SH-SY5Y (cell line): ENCODE results near the gene FCAMR.

Experiments
- GATA2 ChIP-seq: IDR thresholded peaks from 2 replicates; pipeline ENCODE4 v1.6.1; 2011; ENCODE audit warnings: mild to moderate bottlenecking, low read depth, low read length
- GATA3 ChIP-seq: IDR thresholded peaks from 2 replicates; pipeline ENCODE4 v1.6.1; 2011; ENCODE audit warnings: low read depth, mild to moderate bottlenecking, low read length, moderate library complexity

DNA sequence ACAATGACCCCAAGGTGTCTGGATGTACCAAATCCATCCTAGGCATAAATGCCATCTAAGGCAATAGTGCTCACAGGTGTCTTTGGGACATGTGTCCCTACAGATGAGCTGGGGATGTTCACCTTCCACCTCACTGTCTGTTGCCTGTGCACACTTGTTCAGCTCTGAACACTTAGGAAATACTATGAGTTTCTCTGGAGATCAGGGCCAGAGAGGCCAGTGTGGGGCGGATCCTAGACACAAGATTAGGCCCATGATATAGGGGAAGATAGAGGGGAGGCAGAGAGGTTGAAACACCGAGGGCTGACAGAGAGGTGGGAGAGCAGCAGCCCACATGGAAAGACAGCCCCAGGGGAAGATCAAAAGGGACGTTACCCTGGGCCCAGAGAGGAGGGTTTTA lies 36.7 kb upstream of the FCAMR start:
- TF ChIP-seq GATA2 = no peak
- no peak for TF ChIP-seq GATA3
